Measurements from ENCODE around the gene GAD1. TPM values are rescaled to one million over a fixed set of nuclear protein-coding genes. Genes with fewer than 3 reads are reported as not detected.

GAD1 gene
- total and polyA plus RNA-seq, 2 donors (not counting 3 experiments of a cell fraction or from before 2014, with no cell fraction given): 0.60 to 0.62 TPM

DNA sequence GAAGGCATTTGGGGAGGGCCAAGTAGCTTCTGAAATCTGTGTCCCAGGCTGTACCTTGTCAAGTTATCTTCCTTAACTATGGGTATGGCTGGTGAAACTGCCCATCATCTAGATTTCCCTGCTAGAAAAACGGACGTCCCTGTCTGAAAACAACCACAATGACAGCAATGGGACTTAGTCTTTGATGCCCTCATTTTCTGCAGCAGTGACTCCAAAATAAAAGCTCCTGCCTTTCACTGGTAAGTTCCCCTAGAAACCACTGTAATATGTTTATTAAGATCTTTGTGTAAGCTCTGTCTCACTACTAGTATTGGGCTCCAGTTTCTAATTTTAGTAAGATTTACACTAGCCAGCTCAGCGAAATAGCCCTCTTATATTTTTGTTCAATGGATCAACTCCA is 65.2 kb downstream of the GAD1 start:
- Histone ChIP-seq H2AFZ (ENCODE audit: low read depth, low read length) (no peak overlapping the region), H3K4me2 (ENCODE audit: insufficient read depth, low read length) (no peak overlapping the region), H3K9ac (replicated peaks; ENCODE audit: extremely low read depth, insufficient read depth, low read length) (no peak overlapping the region), H3K4me1 (ENCODE audit: control insufficient read depth, extremely low read depth, insufficient read depth, low read length) (no peaks in the 10 kb centered on the region), H3K9me1 (replicated peaks; ENCODE audit: control insufficient read depth, extremely low read depth, insufficient read depth, low read length) (no peaks in the 10 kb centered on the region), H3K27me3 (ENCODE audit: control insufficient read depth in 2 of 2, insufficient read depth in 2 of 2, low read length in 2 of 2) (peaks cover 0 to 11% of the 10 kb centered on the region in 2 experiments), H3K9me3 (replicated peaks; ENCODE audit: control insufficient read depth, insufficient read depth, low read length) (no peaks in the 10 kb centered on the region), H3K79me2 (ENCODE audit: control insufficient read depth, insufficient read depth, low read length) (no peaks in the 10 kb centered on the region), H4K20me1 (replicated peaks; ENCODE audit: control insufficient read depth, extremely low read depth, insufficient read depth, low read length) (no peaks in the 10 kb centered on the region), H3K36me3 (ENCODE audit: control insufficient read depth in 2 of 2, extremely low read depth in 1 of 2, insufficient read depth in 2 of 2, low read length in 2 of 2) (no peaks in the 10 kb centered on the region), H3K4me3 (replicated peaks in 1 of 3; ENCODE audit: insufficient read depth in 1 of 3, low read depth in 1 of 3, low read length in 3 of 3) (no peak overlapping the region), H3K27ac (ENCODE audit: insufficient read depth, low read depth, low read length) (no peak overlapping the region)
- TF ChIP-seq POLR2AphosphoS5 (IDR thresholded peaks at IDR 0.05; ENCODE audit: insufficient read depth, low read depth, low read length) (no peak), MYC (IDR thresholded peaks at IDR 0.05; ENCODE audit: low read depth, low read length) (no peak), FOS (IDR thresholded peaks at IDR 0.05; ENCODE audit: borderline replicate concordance, insufficient read depth, low read length) (no peak), POLR2A (IDR thresholded peaks at IDR 0.05; ENCODE audit: low read depth, low read length) (no peak), GATA2 (IDR thresholded peaks at IDR 0.05; ENCODE audit: insufficient read depth, insufficient read length, low read depth, low read length) (no peak), EZH2 (IDR thresholded peaks at IDR 0.05; ENCODE audit: borderline replicate concordance, low read depth, low read length, severe bottlenecking) (no peak), JUN (IDR thresholded peaks at IDR 0.05; ENCODE audit: borderline replicate concordance, insufficient read depth, insufficient read length, low read depth) (no peak)
- TF ChIP-seq, protein P1, sequence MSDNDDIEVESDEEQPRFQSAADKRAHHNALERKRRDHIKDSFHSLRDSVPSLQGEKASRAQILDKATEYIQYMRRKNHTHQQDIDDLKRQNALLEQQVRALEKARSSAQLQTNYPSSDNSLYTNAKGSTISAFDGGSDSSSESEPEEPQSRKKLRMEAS (IDR thresholded peaks at IDR 0.05; ENCODE audit: insufficient read depth, insufficient read length): no peak
- TF ChIP-seq, protein P2, sequence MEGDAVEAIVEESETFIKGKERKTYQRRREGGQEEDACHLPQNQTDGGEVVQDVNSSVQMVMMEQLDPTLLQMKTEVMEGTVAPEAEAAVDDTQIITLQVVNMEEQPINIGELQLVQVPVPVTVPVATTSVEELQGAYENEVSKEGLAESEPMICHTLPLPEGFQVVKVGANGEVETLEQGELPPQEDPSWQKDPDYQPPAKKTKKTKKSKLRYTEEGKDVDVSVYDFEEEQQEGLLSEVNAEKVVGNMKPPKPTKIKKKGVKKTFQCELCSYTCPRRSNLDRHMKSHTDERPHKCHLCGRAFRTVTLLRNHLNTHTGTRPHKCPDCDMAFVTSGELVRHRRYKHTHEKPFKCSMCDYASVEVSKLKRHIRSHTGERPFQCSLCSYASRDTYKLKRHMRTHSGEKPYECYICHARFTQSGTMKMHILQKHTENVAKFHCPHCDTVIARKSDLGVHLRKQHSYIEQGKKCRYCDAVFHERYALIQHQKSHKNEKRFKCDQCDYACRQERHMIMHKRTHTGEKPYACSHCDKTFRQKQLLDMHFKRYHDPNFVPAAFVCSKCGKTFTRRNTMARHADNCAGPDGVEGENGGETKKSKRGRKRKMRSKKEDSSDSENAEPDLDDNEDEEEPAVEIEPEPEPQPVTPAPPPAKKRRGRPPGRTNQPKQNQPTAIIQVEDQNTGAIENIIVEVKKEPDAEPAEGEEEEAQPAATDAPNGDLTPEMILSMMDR (IDR thresholded peaks at IDR 0.05; ENCODE audit: extremely low read depth in 1 of 2, insufficient read depth in 1 of 2, low read depth in 1 of 2, low read length in 2 of 2): no peak
- no TSS peak for BruUV-seq (replicated peaks)
- ChIA-PET CTCF (interaction anchor here (1.0 to 1.7 kb wide), 4 partner anchors 9 to 502 kb away, joined by 4 to 7 read pairs (median 4); partner anchors contain the start of gene GORASP2), POLR2A (no interaction called here)
- FAIRE-seq: no peak
- dilution Hi-C loops (cut with MboI; ENCODE audit: extremely low pct_ligation_motif_present, low sequenced_read_pairs): no loop called here
- intact Hi-C loops (cut with micrococcal nuclease): no loop called here
- DNase-seq (ENCODE audit: low read depth, low spot score): no peak
